HG02588 (cell line): Measurements from ENCODE around the gene RAB26.

ENCODE experiments used
- ATAC-seq: cut with Tn5 transposase; IDR thresholded peaks from one replicate; pipeline ENCODE4 v1.9.1; 2021; ENCODE audit warnings: mild to moderate bottlenecking, moderate library complexity; ENCODE audit not compliant: unreplicated experiment

RAB26 gene

DNA sequence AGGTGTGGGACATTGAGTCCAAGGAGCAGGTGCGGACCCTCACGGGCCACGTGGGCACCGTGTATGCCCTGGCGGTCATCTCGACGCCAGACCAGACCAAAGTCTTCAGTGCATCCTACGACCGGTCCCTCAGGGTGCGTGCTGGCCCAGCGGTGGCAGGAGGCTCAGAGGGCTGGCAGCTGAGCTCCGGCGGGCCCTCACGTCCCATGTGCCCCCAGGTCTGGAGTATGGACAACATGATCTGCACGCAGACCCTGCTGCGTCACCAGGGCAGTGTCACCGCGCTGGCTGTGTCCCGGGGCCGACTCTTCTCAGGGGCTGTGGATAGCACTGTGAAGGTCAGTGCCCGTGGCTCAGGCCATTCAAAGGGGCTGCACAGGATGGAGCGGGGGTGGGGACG is 27.6 kb downstream of the RAB26 start:
- no peak for ATAC-seq

DNA sequence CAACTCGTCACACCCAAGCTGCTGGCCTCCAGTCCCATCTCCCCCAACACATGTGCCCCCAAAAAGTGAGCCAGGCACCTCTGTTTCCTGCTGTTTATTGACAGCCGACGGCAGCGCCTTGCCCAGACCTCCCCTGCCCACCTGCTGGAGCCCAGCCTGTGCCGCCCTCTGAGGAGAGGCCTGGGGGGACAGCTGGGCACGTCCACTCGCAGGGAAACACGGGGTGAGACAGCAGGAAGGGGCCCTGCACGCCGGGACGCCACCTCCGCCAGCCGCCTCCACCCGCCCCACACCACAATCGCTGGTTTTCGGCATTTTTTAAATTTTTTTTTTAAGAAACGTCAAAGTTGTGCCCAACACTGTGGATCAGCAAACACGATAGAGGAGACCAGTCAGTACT is 28.7 kb downstream of the RAB26 start:
- ATAC-seq, result no peak

DNA sequence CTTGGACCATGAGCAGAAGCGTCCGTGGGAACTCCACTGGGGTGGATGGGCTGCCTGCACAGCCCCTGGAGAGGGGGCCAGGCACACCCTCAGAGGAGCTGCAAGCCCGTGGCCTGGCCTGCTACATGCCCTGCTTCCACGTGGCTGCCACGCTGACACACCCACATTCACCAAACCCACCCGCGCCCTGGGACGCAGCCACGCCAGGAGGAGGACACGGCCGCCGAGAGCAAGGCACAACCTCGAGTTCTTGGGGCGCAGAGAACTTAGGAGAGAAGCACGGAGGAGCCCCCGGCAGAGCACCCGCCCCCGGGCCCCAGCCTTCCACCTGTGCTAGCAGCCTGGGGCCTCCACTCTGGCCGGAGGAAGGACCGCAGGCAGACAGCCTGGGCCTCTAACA is 29.1 kb downstream of the RAB26 start:
- no peak for ATAC-seq

DNA sequence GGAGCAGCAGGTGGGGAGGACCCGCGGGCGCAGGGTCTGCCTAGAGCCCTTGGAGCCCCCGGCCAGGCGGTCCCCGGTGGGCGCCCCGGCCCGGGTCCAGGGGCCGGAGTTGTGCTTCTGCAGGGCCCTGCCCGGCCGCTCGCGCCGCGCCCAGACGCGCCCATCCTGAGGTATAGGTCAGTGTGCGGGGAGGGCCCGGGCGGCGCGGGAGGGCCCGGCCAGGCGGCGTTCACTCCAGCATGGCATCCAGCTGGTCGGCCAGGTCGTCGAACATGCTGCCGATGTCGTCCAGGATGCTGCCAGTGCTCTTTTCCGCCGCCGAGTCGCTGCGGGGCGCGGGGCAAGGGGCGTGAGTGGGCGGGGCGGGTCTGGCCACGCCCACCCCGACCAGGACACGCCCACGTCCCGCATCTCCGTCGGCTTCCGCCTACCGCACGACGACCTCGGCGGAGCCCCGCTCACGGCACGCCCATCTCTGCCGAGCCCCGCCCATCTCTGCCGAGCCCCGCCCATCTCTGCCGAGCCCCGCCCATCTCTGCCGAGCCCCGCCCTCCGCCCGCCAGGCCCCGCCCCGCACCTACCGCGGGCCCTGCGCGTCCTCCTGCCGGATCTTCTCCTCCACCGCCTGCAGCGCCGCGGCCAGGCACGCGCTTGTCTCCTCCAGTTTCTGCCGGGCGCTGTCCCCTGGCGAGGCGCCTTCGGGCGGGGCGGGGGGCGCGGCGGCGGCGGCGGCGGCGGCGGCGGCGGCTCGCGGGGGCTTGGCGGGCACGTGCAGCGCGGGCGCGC is 30.1 kb downstream of the RAB26 start:
- ATAC-seq, result no peak

DNA sequence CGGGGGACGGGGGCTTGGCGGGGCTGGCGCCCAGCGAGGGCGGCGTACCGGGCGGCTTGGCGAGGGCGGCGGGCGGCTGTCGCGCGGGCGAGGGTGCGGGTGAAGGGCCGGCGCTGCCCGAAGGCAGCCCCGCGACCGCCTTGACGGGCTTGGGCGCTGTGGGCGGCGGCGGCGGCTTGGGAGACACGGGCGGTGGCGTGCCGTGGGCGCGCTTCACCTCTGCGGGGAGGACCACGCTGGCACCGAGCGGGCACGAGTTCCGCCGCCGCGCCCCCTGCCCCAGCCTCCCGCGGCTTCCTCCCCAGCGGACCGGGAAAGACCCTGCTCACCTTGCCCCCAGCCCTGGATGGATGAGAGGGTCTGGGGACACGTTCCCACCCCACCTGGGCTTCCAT is 30.7 kb downstream of the RAB26 start:
- ATAC-seq, result no peak

DNA sequence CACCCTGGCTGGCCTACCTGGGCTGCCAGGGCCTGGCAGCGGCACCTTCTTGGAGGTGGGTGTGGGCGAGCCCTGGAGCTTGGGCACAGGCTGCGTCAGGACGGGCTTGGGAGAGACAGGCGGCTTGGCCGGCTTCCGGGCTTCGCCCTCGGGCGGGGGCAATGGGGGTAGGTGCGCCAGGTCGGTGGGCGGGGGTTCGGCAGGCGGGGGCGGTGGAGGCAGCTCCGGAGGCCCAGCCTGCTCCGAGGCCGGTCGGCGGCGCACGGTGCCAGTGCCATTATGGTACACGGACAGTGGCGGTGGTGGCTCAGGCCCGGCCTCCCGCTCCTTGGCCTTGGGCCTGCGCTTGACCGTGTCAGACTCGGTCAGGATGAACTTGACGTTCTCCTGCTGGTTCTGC is 31.2 kb downstream of the RAB26 start:
- no peak for ATAC-seq

DNA sequence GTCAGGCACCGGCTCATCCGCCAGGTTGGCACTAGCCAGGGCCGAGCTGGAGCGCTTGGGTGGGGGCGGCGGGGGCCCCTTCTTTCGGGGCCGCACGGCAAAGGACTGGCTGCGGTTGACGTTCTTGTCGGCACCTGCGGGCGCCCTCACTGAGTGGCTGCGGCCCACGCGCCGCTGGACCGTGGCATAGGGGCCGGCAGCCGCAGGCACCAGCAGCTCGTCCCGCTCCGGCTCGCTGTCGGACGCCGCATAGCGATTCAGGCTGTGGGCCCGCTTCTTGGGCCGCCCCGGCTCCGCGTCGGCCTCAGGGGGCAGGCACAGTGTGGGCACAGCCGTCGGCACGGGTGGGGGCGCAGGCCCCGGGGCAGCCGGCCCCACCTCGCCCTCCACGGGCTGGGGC is 32.0 kb downstream of the RAB26 start:
- no peak for ATAC-seq

DNA sequence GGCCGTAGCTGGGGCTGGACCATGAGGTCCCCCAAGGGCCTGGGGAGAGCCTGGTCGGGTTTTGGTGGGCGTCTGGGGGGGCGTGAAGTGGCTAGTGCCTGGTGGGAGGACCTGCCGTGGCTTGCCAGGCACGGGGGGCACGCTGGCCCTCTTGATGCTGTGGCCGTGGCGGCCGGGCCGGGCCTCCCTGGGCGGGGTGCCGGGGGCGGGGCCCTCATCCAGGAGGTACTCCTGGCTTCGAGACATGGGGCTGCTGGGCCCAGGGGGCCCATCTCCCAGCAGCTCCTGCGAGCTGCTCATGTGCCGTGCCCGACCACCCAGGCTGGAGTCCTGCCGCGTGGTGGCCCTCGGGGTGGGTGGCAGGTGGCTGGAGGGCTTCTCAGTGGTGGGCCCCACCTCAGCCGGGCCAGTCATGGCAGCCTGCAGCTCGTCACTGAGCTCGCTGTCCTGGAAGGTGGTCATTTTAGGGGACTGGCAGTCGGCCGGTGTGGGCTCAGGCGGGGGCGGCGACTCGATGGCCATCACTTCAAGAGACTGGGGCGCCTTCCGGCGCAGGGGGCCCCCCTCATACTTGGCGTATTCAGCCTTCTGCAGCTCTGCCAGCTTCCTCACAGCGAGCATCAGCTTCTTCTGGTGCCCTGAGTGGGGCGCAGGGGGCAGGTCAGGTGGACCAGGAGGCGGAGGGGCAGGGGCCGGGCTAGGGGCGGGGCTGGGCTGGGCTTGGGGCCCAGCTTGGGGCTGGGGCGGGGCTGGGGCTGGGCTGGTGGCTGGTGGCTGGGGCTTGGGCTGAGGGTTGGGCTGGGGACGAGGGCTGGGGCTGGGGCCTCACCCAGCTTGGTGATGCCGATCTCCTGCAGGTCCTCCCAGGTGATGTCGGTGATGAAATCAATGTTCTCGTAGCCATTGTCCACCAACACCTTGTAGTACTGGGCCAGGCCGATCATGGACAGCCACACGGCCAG is 32.8 kb downstream of the RAB26 start:
- no peak for ATAC-seq

DNA sequence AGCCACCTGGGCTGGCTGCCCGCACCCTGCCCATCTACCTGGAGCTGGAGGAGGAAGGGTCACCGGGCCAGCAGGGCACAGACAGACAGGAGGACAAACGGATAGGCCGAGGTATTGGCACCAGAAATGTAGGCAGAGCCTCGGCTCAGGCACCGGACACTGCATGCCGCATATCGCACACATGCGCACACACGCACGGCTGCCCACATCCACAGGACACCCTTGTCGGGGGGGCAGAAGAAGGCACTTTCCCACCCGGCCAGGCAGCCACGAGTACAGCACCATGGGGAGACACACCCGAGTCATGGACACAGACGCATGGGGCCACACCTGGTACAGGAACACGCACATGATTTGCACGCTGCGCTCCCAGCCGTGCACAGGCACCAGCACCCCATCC is 33.5 kb downstream of the RAB26 start:
- ATAC-seq, result no peak

DNA sequence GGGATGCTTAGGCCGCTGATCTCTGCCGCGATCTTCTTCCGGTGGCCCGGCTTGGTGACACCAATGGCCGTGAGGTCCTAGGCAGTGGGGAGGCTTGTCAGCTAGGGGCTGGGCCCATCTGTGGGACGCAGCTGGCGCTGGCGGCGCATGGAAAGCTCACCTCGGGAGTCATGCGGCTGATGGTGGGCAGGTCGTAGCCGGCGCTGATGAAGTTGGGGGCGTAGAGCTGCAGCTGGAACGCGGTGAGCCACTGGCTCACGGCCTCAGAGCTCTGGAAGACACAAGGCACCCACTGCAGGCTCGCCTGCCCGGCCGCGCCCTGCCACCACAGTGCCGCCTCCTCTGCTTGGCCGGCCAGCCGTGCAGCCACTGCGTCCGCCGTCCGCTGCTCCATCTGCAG is 35.2 kb downstream of the RAB26 start:
- ATAC-seq, result no peak

DNA sequence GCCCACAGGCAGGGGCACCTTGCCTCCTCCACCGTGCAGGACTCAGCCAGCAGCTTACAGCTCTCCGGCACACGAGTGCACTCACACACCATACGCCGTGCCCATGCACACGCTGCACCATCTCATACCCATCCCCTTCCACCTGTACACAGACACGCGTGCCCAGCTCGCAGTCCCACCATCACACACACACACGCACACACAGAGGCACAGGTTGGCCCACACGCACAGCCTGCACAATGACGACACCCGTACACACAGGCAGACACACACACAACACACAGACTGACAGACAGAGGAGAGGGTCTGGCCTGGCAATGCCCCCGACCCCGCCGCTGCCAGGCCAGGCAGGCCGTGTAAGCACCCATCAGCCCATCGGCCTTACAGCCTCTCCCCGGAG is 35.9 kb downstream of the RAB26 start:
- ATAC-seq, result no peak

DNA sequence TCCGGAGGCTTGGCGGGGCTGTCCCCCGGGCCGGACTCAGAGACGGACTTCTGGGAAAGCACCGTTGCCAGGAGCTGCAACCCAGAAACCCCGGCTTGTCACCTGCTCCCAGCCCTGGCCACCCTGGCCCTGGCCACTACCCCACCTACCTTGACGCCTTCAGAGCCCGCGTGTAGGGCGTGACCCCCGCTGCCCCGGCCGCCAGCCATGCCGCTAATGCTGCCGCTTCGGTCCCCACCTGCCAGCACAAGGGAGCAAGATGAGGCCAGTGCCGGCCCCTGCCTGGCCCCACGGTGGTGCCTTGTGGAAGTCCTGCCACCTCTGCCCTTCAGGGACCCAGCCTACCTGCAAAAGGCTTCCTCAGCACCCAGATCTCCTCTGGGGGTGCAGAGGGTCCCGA is 36.5 kb downstream of the RAB26 start:
- no peak for ATAC-seq

DNA sequence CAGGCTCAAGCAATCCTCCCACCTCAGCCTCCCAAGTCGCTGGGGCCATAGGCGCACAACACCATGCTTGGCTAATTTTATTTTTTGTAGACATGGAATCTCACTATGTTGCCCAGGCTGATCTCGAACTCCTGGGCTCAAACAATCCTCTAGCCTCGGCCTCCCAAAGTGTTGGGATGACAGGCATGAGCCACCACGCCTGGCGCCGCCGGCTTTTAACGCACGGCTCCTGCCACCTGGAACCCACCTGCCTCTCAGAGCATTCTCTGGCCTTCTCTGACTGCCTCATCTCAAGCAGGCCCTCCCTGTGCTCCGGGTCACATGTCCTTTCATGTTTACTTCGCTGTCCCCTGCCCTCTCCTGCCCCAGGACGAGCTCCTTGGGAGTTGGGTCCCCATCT is 37.6 kb downstream of the RAB26 start:
- ATAC-seq, result no peak

DNA sequence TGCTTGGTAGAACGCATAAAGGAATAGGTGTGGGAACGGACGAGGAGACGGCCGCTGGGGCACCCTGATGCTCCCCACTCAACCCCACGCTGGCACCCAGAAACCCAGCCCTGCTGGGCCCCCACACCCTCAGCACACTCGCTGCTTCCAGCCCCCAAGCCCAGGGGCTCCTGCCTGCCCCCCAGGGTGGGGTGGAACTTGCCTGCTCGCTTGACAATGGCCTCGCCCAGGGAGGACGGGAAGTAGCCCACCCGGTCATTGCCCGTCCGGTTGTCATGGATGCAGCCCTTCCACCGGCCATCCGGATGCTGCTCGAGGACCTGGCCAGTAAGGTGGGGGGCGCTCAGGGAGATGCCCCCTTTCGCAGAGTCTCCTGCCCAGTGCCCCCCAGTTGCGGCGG is 38.1 kb downstream of the RAB26 start:
- ATAC-seq, result no peak

DNA sequence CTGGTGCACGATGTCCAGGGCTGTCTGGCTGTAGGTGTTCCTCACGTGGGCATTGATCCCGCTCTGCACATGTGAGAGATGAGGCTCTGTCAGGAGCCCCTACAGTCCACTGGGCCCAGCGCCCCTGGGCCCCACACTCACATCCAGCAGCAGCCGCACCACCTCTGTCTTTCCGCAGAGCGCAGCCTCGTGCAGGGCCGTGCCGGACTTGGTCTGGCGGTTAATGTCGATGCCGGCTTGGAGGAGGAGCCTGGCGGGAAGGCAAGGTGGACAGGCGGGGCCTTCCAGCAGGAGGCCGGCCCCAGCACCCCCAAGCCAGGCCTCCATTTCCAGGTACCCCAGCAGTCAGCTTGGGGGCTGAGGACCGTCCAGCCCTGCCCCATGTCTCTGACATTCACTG is 38.8 kb downstream of the RAB26 start:
- ATAC-seq, result no peak

DNA sequence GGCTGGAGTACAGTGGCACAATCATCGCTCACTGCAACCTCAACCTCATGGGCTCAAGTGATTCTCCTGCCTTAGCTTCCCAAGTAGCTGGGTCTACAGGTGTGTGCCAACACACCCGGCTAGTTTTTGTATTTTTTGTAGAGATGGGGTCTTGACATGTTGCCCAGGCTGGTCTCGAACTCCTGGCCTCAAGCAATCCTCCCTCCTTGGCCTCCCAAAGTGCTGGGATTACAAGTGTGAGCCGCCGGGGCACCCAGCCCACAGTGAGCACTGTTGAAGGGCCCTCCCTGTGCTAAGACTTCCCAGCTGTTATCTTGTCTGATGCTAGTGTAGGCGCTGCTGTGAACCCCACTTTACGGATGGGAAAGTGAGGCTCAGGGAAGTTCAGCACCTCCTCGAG is 40.0 kb downstream of the RAB26 start:
- ATAC-seq, result no peak

DNA sequence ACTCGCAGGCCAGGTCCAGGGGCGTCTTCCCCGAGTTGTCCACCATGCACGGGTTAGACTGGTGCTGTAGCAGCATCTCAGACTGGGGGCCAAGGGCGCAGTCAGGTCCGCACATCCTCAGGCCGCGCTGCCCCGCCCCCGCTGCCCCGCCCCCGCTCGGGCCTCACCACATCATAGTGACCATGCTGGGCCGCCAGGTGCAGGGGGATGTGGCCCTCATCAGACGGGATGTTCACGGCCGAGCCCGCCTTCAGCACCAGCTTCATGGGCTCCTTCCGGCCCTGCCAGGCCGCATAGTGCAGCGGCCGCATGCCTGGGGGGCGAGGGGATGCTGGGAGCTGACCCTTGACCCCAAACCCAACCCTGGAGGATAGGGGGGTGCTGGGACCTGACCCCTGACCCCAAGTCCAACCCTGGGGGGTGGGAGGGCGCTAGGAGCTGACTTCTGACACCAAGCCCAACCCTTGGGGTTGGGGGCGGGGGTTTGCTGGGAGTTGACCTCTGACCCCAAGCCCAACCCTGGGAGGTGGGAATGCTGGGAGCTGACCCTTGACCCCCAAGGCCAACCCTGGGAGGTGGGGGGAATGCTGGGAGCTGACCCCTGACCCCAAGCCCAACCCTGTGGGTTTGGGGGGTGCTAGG is 40.9 kb downstream of the RAB26 start:
- ATAC-seq, result no peak

DNA sequence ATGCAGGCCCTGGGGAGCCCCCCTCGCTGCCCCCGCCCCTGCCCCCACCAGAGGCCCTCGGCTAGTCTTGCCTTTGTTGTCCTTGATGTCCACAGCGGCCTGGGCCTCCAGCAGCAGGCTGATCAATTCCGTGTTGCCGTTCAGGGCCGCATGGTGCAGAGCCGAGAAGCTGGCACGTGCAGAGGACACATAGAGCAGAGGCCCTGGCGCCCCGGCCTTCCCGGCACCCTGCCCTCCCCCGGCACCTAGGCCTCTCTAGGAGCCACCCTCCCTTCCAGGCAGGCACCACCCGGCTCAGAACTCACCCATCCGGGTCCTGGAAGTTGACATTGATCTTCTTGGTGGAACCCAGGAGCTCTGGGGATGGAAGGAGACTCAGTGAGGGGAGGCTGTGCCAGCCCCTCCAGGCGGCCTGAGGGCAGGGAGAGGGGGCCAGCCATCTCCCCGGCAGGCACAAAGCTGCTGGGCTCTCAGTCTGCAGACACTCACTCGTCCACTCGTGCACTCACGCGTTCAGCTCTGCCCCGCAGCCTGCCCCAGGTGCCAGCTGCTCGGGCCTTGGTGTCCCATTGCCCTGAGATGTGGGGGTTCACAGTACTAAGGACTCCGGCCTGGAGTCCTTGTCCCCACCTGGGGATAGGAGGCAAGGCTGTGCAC is 41.7 kb downstream of the RAB26 start:
- no peak for ATAC-seq

DNA sequence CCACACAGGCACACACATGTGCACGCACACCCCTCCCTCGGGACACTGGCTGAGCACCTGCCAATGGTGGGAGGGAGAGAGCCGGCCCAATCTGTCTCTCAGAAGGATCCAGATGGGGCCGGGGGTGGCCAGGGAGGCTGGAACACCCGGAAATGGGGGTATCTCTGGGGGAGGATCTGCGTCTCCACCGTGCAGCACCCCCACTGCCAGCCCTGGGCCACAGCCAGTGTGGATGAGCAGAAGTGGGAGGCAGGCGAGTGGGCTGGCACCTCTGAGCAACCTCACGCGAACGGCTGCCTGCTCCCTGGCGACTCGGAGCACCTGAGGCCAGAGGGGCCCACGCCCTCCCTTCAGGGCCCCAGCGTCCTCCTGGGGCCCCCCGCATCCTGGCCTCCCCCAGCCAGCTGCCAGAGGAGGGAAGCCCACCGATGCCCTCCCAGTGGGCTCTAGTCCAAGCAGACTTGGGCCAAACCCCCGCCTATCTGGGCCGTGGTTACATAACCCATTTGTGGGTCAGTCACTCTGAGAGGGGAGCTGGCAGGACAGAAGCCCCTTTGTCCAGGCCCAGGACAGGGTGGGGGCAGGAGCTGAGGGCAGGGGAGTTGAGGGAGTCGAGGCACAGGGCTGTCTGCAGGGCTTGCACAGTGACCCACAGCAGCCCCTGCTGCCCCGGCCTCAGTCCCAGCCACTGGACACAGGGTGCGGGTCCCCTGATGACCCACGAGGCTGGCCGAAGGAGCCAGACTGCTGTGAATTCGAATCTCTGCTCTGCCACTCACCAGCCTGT is 42.4 kb downstream of the RAB26 start:
- no peak for ATAC-seq

DNA sequence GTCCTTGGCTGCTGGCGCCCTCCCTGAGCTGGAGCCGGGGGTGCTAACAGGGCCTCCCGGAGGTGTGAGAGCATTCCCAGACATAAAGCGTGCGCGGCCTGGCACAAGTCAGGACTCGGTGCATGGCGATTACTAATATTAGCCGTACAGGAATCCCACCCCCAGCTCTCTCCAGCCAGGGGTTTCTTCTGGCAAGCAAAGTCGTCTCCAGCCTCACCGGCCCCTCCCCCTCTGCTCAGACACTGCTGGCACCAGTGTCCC is 43.0 kb downstream of the RAB26 start:
- ATAC-seq, result no peak
